VCaP (cell line): ENCODE results near the gene CDK6.

Source experiments
- H3K27ac ChIP-seq: fragments of 450-650 bp; 2 replicates; pipeline ENCODE4 v1.5.1; 2017
- TF ChIP-seq, protein P1 (sequence below): fragments of 450-650 bp; conservative IDR thresholded peaks from 2 replicates; pipeline ENCODE4 v1.5.1; 2017; ENCODE audit warnings: mild to moderate bottlenecking, moderate library complexity

The CDK6 gene

DNA sequence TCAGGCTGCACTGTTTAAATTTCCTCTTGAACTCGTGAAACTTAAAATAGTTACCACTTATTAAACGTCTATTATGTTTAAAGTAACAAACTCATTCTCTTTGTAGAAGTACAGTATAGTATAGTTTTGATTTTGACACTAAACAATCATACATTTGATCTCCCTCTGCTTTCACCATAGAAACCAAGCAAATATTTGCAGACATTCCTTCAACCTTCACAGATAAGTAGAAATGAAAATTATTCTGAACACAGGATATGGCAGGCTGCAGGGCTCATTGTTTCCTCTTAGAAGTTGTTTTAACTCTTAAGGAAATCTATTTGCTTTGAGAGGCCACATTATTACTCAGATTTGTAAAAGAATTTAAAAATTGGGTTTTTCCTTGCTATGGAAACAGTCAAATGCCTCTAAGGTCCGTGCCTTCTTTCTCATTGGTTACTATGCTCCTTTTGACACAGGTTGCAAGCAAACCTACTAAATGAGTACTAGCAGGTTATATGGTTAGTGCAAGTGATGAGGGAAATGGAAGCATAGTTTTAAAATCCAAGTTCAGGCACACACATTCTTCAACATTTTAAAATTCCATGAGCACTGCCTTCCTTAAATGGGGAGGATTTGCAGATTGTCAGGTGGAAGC, 153.4 kb downstream of the CDK6 start:
- H3K27ac ChIP-seq: peak overlapping the region; percentile 44

GRCh38 chr7:92682330-92682729, 154.0 kb downstream of the CDK6 start:
- H3K27ac ChIP-seq: peak overlapping the region; percentile 44
- TF ChIP-seq, protein P1, sequence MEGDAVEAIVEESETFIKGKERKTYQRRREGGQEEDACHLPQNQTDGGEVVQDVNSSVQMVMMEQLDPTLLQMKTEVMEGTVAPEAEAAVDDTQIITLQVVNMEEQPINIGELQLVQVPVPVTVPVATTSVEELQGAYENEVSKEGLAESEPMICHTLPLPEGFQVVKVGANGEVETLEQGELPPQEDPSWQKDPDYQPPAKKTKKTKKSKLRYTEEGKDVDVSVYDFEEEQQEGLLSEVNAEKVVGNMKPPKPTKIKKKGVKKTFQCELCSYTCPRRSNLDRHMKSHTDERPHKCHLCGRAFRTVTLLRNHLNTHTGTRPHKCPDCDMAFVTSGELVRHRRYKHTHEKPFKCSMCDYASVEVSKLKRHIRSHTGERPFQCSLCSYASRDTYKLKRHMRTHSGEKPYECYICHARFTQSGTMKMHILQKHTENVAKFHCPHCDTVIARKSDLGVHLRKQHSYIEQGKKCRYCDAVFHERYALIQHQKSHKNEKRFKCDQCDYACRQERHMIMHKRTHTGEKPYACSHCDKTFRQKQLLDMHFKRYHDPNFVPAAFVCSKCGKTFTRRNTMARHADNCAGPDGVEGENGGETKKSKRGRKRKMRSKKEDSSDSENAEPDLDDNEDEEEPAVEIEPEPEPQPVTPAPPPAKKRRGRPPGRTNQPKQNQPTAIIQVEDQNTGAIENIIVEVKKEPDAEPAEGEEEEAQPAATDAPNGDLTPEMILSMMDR: no peak

More for the DNA sequence above, 153.4 kb downstream of the CDK6 start:
- TF ChIP-seq, protein P1: no peak

GRCh38 chr7:92681633-92682032, 154.7 kb downstream of the CDK6 start:
- no peak overlapping the region; the same call in 1 of the 2 replicates for H3K27ac ChIP-seq

DNA sequence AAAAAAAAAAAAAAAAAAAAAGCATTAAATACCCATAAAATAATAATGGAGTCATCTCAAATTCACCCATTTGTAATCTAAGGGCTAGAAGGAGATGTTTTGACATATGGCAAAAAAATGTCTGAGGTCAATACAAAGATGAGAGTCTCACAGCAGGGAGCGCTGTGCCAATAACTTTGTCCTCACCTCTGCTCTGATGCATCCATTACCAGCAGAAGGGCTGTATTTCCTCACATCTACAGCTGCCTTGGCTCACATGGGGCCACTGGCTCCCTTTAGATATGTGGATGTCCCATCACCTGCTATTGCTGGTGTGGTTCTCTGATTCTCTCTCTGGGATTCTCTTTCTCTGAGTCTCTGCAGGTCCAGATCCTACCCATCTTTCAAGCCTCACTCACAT, 155.9 kb downstream of the CDK6 start:
- no peak overlapping the region for H3K27ac ChIP-seq
- TF ChIP-seq, protein P1: no peak

More at GRCh38 chr7:92681633-92682032, 154.7 kb downstream of the CDK6 start:
- TF ChIP-seq, protein P1: no peak

DNA sequence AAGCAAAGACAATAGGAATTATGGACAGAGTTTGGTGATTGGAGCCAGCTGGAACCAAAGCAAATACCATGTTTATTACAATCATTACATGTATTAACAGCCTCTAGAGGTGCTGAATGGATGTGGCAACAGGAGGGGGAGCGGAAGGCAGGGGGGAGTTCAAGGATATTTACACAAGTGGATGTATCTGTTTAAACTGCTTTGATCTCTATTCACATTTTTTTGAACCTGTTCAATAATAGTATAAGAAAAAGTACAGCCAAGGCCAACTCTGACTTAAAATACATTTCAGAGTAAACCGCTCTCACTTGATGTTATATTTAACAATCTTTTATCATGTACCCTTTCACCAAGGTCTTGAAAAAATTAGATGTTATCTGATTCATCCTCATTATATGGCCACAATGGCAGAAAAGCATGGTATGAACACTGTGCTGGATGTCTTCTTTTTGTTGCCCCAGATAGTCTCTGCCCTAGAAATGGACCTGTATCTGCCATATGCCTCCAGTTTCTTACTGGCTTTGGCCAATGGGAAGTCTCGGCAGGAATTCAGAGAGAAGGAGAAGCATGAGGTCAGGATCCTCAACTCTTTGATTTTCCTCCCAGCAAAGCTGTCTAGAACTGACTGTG, 158.0 kb downstream of the CDK6 start:
- TF ChIP-seq, protein P1: no peak
- H3K27ac ChIP-seq: no peak overlapping the region

DNA sequence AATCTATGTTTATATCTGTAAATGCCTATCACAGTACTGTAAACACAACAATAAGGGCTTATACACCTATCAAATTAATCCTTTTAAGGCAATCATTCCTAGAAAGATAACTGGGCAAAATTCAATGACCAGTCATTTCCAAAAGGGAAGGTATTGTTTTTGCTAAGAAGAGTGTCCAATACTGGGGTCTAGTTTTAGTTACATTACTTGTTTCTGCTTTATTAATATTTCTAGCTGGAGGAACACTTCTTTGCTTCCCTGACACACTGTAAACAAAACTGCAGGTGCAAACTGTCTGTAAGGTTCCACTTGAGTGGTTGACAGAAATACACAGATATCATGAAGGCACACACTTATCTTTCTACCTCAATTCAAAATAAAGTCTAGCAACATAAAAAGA, 162.0 kb downstream of the CDK6 start:
- peak overlapping the region; percentile 69 for H3K27ac ChIP-seq
- TF ChIP-seq, protein P1: no peak

GRCh38 chr7:92671505-92672169, 164.7 kb downstream of the CDK6 start:
- no peak overlapping the region for H3K27ac ChIP-seq
- TF ChIP-seq, protein P1: no peak
